ENCODE measurements around the gene SWAP70.
"Not testable (repeated sequence)": the region's sequence is repeated elsewhere in the genome, so short reads cannot be mapped to it uniquely, and the experiment has no call there.

SWAP70 gene

GRCh38 chr11:9663699-9664275 lies at the start of gene SWAP70:
SWAP70 (plus strand) TSS chr11:9664077; CDS start chr11:9664180, 103 bp downstream.
- peak; percentile 58 for DNase-seq (ENCODE audit: low read depth)

DNA sequence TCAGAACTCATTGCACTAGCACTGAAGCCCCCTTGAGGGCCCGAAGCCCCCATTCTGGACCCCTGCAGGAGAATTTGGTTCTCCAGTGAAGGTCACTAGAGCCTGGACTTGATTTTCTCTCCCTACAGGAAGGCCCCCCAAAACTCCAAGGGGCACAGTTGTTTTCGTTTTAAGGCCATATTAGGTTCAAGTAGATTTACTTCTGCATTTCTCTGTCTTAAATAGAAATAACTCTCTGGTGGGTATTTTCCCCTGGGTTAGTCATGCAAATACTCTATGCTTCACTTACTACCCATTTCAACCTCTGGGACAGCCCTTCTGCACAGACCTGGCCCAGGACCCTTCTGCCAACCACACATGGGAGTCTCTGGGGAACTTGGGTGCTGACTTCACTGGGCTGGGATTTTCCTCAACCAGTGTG lies 48.8 kb upstream of the SWAP70 start:
- no peak for DNase-seq (ENCODE audit: low read depth)

DNA sequence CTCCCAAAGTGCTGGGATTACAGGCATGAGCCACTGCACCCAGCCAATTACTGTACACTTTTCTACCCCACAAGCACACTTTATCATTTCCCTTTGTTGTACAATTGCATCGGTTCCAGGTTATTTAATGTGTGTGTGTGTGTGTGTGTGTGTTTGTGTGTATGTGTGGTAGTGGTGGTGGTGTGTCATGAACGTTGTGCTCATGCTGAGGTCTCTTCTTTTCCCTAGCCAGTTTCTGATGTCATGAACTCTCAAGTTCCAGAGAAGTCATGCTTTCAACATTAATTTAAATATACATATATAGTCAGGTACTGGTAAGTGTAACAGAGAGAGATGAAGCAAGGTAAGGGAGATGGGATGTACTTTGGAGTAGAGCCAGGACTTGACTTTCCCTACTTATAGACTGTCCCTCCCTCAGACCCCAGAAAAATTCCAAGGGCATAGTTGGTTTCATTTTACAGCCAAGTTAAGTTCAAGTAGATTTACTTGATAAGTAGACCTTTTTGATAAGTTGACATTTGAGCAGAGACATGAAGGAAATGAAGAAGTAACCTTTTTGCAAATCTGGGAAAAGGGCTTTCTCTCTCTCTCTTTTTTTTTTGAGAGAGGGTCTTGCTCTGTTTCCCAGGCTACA lies 47.7 kb upstream of the SWAP70 start:
- DNase-seq (ENCODE audit: low read depth), result no peak

DNA sequence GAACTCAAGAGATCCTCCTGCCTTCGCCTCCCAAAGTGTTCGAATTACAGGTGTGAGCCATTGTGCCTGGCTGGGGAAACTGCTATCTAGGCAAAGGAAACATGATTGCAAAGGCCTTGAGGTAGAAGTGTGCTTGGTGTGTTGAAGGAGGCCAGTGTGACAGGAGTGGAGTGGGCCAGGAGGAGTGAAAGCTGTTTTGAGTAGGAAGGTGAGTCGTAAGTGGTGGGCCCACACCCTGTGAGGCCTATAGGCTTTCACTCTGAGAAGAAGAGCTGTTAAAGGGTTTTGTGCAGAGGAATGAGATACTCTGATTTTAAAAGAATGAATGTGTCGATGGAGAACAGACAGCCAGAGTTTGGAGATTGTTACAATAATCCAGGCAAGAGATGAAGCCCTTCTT lies 47.0 kb upstream of the SWAP70 start:
- DNase-seq (ENCODE audit: low read depth), result no peak

- no peak for DNase-seq (ENCODE audit: low read depth)
Measured at GRCh38 chr11:9617940-9618339, 45.9 kb upstream of the SWAP70 start.

DNA sequence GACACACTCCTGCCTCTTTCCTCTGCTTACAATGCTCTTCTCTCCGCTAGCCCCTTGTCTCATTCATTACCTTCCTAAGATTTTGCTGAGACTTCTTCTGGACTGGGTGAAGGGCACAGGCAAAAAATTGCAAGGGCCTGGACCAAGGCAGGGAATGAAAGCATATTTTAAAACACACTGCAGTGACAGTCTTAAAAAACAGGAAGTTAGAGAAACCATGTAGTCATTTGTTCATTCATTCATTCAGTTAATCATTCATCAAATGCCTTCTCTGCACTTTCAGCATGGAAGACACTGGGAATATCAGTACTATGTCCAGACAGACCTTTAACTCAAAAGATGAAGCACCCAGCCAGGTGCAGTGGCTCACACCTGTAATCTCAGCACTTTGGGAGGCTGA lies 44.9 kb upstream of the SWAP70 start:
- DNase-seq (ENCODE audit: low read depth), result no peak

GRCh38 chr11:9619971-9620370 lies 43.9 kb upstream of the SWAP70 start:
- no peak for DNase-seq (ENCODE audit: low read depth)

GRCh38 chr11:9622353-9622752 lies 41.5 kb upstream of the SWAP70 start:
- not testable (repeated sequence) for DNase-seq (ENCODE audit: low read depth)

DNA sequence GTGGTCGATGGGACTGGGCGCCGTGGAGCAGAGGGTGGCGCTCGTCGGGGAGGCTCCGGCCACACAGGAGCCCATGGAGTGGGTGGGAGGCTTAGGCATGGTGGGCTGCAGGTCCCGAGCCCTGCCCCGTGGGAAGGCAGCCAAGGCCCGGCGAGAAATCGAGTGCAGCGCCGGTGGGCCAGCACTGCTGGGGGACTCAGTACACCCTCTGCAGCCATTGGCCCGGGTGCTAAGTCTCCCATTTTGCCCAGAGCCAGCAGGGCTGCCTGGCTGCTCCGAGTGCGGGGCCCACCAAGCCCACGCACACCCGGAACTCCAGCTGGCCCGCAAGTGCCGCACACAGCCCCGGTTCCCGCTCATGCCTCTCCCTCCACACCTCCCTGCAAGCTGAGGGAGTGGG lies 40.8 kb upstream of the SWAP70 start:
- DNase-seq (ENCODE audit: low read depth), result not testable (repeated sequence)

DNA sequence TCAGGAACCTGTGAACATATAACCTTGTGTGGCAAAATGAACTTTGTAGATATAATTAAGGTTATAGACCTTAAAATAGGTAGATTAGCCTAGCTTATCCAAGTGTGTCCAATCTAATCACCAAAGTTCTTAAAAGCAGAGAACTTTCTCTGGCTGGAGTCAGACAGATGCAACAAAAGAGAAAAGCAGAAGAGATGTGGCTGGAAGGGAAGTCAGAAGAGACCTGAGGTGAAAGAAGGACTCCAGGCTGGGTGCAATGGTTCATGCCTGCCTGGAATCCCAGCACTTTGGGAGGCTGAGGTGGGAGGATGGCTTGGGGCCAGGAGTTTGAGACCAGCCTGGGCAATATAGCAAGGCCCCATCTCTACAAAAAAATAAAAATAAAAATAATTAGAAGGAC lies 39.4 kb upstream of the SWAP70 start:
- DNase-seq (ENCODE audit: low read depth), result no peak

DNA sequence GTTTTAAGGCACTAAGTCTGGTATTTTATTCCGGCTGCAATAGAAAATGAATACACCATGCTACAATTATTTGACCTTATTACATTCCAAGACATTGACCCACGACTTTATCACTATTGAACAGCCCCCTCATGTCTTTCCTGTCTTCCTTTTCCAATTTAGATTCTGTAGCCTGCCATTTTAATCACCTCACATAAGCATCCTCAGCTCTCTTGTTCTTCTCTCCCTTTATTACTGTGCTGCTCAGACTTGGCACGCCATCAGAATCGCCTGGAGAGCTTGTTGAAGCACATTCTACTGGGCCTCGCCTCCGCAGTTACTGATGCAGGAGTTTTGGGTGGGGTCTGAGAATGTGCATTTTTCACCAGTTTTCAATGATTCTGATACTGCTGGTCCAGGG lies 38.7 kb upstream of the SWAP70 start:
- DNase-seq (ENCODE audit: low read depth), result no peak

GRCh38 chr11:9625728-9626127 lies 38.1 kb upstream of the SWAP70 start:
- no peak for DNase-seq (ENCODE audit: low read depth)

GRCh38 chr11:9626496-9627394 lies 37.1 kb upstream of the SWAP70 start:
- no peak for DNase-seq (ENCODE audit: low read depth)

DNA sequence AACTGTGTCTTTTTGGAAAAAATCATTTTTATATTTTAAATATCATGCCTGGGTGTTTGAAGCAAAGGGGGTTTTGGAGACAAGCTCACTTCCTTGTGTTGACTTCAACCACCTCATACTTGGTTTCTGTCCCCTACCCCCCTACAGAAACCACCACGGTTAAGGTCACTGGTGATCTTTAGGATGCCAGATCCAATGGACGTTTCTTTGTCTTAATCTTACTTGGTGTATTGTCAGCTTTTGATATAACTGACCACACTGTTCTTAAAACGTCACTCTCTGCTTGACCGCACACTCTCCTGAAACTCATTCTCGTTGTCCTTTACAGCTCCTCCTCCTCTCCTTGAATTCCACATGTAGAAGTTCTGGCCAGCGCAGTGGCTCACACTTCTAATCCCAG lies 34.8 kb upstream of the SWAP70 start:
- DNase-seq (ENCODE audit: low read depth), result no peak

GRCh38 chr11:9633679-9634078 lies 30.2 kb upstream of the SWAP70 start:
- no peak for DNase-seq (ENCODE audit: low read depth)

DNA sequence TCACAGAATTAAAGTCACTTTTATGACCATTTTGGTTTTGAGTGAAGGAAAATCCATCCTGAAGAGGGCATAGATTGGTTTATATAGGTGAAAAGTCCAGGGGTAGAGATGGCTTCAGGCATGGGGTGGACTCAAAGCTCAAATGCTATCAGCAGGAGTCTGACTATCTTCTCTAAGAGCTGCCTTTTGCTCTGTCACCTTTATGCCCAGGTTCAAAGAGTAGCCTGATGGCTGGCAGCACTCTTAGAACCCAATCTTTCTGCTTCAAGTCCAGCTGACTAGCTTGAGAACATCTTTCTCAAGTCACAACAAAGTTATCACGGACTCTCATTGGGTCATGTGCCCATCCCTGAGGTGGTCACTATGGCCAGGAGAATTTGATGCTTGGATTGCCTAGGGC lies 27.2 kb upstream of the SWAP70 start:
- DNase-seq (ENCODE audit: low read depth), result no peak

- DNase-seq (ENCODE audit: low read depth), result no peak
Measured at GRCh38 chr11:9639099-9639498, 24.8 kb upstream of the SWAP70 start.

GRCh38 chr11:9639985-9640384 lies 23.9 kb upstream of the SWAP70 start:
- no peak for DNase-seq (ENCODE audit: low read depth)

DNA sequence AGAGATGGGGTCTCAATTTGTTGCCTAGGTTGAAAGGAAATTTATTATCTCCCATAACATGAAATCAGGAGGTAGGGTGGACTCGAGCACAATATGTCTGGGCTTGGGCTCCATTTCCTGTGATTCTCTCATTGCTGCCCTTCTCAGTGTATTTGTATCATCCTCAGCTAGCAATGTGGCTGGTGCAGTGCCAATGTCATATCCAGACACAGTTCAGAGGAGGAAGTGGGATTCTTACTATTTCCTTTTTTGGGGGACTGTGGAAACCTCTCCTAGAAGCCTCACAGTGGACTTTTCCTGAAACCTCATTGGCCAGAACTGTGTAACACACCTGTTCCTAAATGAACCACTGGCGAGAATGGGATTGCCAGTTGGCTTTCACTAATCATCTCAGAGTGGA lies 21.0 kb upstream of the SWAP70 start:
- no peak for DNase-seq (ENCODE audit: low read depth)

DNA sequence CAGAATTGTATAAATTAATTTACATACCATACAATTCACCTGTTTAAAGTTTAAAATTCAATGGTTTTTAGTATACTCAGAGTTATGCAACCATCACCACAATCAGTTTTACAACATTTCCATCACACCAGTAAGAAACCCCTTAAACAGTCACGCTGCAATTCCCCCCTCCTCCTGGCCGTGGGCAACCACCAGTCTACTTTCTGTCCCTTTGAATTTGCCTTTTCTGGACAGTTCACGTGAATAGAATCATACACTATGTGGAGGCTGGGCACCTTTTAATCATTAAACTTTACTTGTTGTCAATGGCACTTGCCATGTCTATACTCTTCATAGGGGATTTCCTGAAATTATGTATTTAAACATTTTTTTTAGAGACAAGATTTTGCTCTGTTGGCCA lies 20.1 kb upstream of the SWAP70 start:
- no peak for DNase-seq (ENCODE audit: low read depth)

GRCh38 chr11:9645881-9646280 lies 18.0 kb upstream of the SWAP70 start:
- no peak for DNase-seq (ENCODE audit: low read depth)

DNA sequence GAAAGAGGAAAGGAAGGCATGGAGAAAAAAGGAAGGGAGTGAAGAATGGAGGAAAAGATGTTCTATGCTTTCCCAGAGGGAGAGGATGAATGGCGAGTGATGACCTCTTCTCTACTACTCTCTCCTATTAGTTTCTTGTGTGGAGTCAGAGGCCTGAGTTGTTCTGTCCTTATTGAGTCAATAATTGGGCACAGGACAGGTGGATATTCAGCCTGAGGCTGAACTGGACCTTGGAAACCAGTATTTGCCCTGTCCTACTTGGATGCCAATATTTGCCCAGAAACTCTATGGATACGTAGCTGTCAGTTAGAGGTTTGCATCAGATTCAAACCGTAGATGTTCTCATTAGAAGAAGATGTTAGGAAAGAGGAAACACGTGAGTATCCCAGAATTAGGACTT lies 17.6 kb upstream of the SWAP70 start:
- DNase-seq (ENCODE audit: low read depth), result no peak

- DNase-seq (ENCODE audit: low read depth), result no peak
Measured at GRCh38 chr11:9651481-9651880, 12.4 kb upstream of the SWAP70 start.

Data from activated gamma-delta T cell treated with anti-CD3 and anti-CD28 coated beads, Interleukin-2, amount 50 U/mL, for 16 hours (primary cell).